HepG2 (cell line): ENCODE results near the gene MBTD1. TPM values are rescaled to one million over a fixed set of nuclear protein-coding genes. Genes with fewer than 3 reads are reported as not detected.
A peak's percentile ranks its signal among the peaks of the same experiment; 100 is the strongest.

ENCODE experiments used
- AKNA ChIP-seq: sonication (generic); formaldehyde crosslinking; IDR thresholded peaks from 2 replicates; pipeline ENCODE4 v1.4.0; 2020; ENCODE audit warnings: missing genetic modification reagents, borderline replicate concordance
- ATF6 ChIP-seq: sonication (generic); formaldehyde crosslinking; conservative IDR thresholded peaks from 2 replicates; pipeline ENCODE4 v1.4.0; 2020; ENCODE audit warnings: missing genetic modification reagents
- CSRNP2 ChIP-seq: sonication (generic); formaldehyde crosslinking; conservative IDR thresholded peaks from 2 replicates; pipeline ENCODE4 v1.8.0; 2022; ENCODE audit warnings: low read depth, missing genetic modification reagents
- EEA1 ChIP-seq: sonication (generic); formaldehyde crosslinking; IDR thresholded peaks from 2 replicates; pipeline ENCODE4 v1.5.1; 2020; ENCODE audit warnings: mild to moderate bottlenecking, missing genetic modification reagents, borderline replicate concordance
- HOXA7 ChIP-seq: sonication (generic); formaldehyde crosslinking; IDR thresholded peaks from 2 replicates; pipeline ENCODE4 v1.8.1; 2022; ENCODE audit warnings: mild to moderate bottlenecking, missing genetic modification reagents, moderate library complexity
- NBN ChIP-seq: fragments of 450-650 bp; conservative IDR thresholded peaks from 2 replicates; pipeline ENCODE4 v1.6.1; 2017
- NFAT5 ChIP-seq: sonication (generic); formaldehyde crosslinking; IDR thresholded peaks from 2 replicates; pipeline ENCODE4 v1.4.0; 2020; ENCODE audit warnings: missing genetic modification reagents
- SAFB2 ChIP-seq: sonication (generic); formaldehyde crosslinking; IDR thresholded peaks from 2 replicates; pipeline ENCODE4 v1.5.1; 2020; ENCODE audit warnings: missing genetic modification reagents, low read depth, mild to moderate bottlenecking, borderline replicate concordance
- TAF15 ChIP-seq: fragments of 200-400 bp; formaldehyde crosslinking; IDR thresholded peaks from one replicate; pipeline ENCODE4 v1.6.1; 2018; ENCODE audit warnings: mild to moderate bottlenecking, low read depth, low read length; ENCODE audit not compliant: poor library complexity, severe bottlenecking
- TBX3 ChIP-seq: fragments of 450-650 bp; IDR thresholded peaks from 2 replicates; pipeline ENCODE4 v1.6.1; 2017; ENCODE audit warnings: antibody characterized with exemption, mild to moderate bottlenecking, inconsistent platforms, borderline replicate concordance
- ZKSCAN5 ChIP-seq: sonication (generic); formaldehyde crosslinking; IDR thresholded peaks from 2 replicates; pipeline ENCODE4 v1.5.1; 2020; ENCODE audit warnings: mild to moderate bottlenecking, missing genetic modification reagents
- ZNF235 ChIP-seq: sonication (generic); formaldehyde crosslinking; IDR thresholded peaks from 2 replicates; pipeline ENCODE4 v1.8.1; 2023; ENCODE audit warnings: mild to moderate bottlenecking, missing genetic modification reagents, borderline replicate concordance
- ZNF44 ChIP-seq: sonication (generic); formaldehyde crosslinking; IDR thresholded peaks from 2 replicates; pipeline ENCODE4 v1.5.1; 2020; ENCODE audit warnings: mild to moderate bottlenecking, missing genetic modification reagents
- ZNF451 ChIP-seq: sonication (generic); formaldehyde crosslinking; IDR thresholded peaks from 2 replicates; pipeline ENCODE4 v1.5.0; 2020; ENCODE audit warnings: mild to moderate bottlenecking, missing genetic modification reagents
- ZNF674 ChIP-seq: sonication (generic); formaldehyde crosslinking; IDR thresholded peaks from 2 replicates; pipeline ENCODE4 v1.5.0; 2020; ENCODE audit warnings: low read depth, mild to moderate bottlenecking, missing genetic modification reagents
- polyA plus RNA-seq, 8 experiments: library from polyadenylated mRNA; depleted of rRNA in 3 of 8; stranded (reverse) in 7 of 8; unstranded in 1 of 8; fragments of >200 nt; fragmentation: Illumina TruSeq in 4 of 8; extraction: Trizol in 4 of 8; gene quantifications; 2 replicates each; pipeline versions ENCODE4 v1.2.1 to v1.2.3, GENCODE V29; 2011 to 2016; ENCODE audit warnings: low read depth in 4 of 8, missing spikeins in 1 of 8, mixed read lengths in 1 of 8; ENCODE audit not compliant: insufficient read depth in 1 of 8
- total RNA-seq, 5 experiments: library from RNA; depleted of rRNA; stranded (reverse); fragments of >200 nt; fragmentation: Illumina TruSeq; extraction: Trizol; gene quantifications; 2 replicates each; pipeline ENCODE4 v1.2.3, GENCODE V29; 2016; ENCODE audit warnings: low read depth in 1 of 5

The MBTD1 gene
- total and polyA plus RNA-seq, 2 of the 13 experiments (the other 11 are each of a cell fraction or from before 2014, with no cell fraction given), result 20.9 TPM

- TF ChIP-seq AKNA (CRISPR knock-in tag), result no peak
- 0 out of 2 replicates have a peak, but pooled peaks have one; percentile 23 for TF ChIP-seq ZNF451 (CRISPR knock-in tag)
- TF ChIP-seq ZKSCAN5 (CRISPR knock-in tag), result no peak
- no peak for TF ChIP-seq ZNF44 (CRISPR knock-in tag)
- no peak for TF ChIP-seq ZNF235 (CRISPR knock-in tag)
- no peak for TF ChIP-seq EEA1 (CRISPR knock-in tag)
- no peak for TF ChIP-seq NFAT5 (CRISPR knock-in tag)
- no peak for TF ChIP-seq HOXA7 (CRISPR knock-in tag)
- 0 out of 2 replicates have a peak, but pooled peaks have one; percentile 3 for TF ChIP-seq ATF6
- TF ChIP-seq TAF15, result no peak
- no peak for TF ChIP-seq SAFB2 (CRISPR knock-in tag)
- TF ChIP-seq NBN, result no peak
- no peak for TF ChIP-seq CSRNP2 (CRISPR knock-in tag)
- TF ChIP-seq TBX3, result no peak
- TF ChIP-seq ZNF674, result no peak
Measured at GRCh38 chr17:51259564-51260236, at the start of gene MBTD1 (continued).
